Tibial artery (tissue), 4 donors: Measurements from ENCODE around the gene CDA.

Experiments
- DNase-seq, 2 donors: peaks; one replicate each; pipeline ENCODE4 v3.0.0-alpha.2; 2019
- H3K27ac ChIP-seq, 2 donors: fragments of 200-600 bp; sonication (generic) in 1 of 2; 1 replicate in 1 of 2; 2 replicates in 1 of 2; pipeline ENCODE4 v1.5.1; 2018 to 2019; ENCODE audit warnings: mild to moderate bottlenecking in 1 of 2
- H3K27me3 ChIP-seq, 2 donors: fragments of 200-600 bp; sonication (generic) in 1 of 2; one replicate each; pipeline versions ENCODE4 v1.5.1 to v1.6.0; 2016 to 2019
- H3K36me3 ChIP-seq, 3 donors: fragments of 200-600 bp; sonication (generic) in 2 of 3; one replicate each; pipeline ENCODE4 v1.5.1; 2016 to 2019; ENCODE audit warnings: mild to moderate bottlenecking in 2 of 3
- H3K4me1 ChIP-seq, 4 donors: fragments of 200-600 bp; sonication (generic) in 2 of 4; 1 replicate in 3 of 4; 2 replicates in 1 of 4; pipeline ENCODE4 v1.5.1; 2016 to 2019
- H3K4me3 ChIP-seq, 2 donors: fragments of 200-600 bp; sonication (generic) in 1 of 2; 1 replicate in 1 of 2; 2 replicates in 1 of 2; pipeline ENCODE4 v1.5.1; 2018 to 2019; ENCODE audit warnings: mild to moderate bottlenecking in 2 of 2
- H3K9me3 ChIP-seq, 3 donors: fragments of 200-600 bp; sonication (generic) in 1 of 3; one replicate each; pipeline ENCODE4 v1.5.1; 2016 to 2019
- intact Hi-C: fragments of 100-400 bp; cut with DNase I; formaldehyde crosslinking; loops from one replicate; pipeline ENCODE4 v1.15.0; 2023; ENCODE audit warnings: low total_unique reads
- TF ChIP-seq, protein P1 (sequence below), 2 experiments: fragments of 200-600 bp in 1 of 2; fragments of 450-650 bp in 1 of 2; IDR thresholded peaks; one replicate each; pipeline ENCODE4 v1.5.1; 2017 to 2019; ENCODE audit warnings: antibody characterized with exemption in 2 of 2, mild to moderate bottlenecking in 1 of 2, moderate library complexity in 1 of 2

The CDA gene

DNA sequence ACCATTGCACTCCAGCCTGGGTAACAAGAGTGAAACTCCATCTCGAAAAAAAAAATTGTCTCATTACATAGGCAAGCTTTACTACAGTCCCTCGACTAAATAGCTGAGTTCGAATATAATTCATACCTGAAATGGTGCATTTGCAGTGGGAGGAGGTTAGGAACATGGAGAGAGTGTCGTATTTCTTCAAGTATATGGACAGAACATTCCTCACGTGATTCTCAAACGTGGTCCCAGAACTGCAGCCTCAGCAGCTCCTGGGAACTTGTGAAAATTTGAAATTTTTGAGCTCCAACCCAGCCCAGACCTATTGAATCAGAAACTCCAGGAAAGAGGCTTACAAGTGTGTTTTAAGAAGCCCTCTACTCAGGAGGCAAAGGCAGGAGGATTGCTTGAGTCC lies 7.2 kb downstream of the CDA start:
- Histone ChIP-seq H3K4me3 (no peak overlapping the region), H3K27ac (no peak overlapping the region), H3K27me3 (peaks cover 0 to 33% of the 10 kb centered on the region in 2 donors), H3K9me3 (no peaks in the 10 kb centered on the region), H3K36me3 (no peaks in the 10 kb centered on the region), H3K4me1 (no peaks in the 10 kb centered on the region)
- TF ChIP-seq, protein P1, sequence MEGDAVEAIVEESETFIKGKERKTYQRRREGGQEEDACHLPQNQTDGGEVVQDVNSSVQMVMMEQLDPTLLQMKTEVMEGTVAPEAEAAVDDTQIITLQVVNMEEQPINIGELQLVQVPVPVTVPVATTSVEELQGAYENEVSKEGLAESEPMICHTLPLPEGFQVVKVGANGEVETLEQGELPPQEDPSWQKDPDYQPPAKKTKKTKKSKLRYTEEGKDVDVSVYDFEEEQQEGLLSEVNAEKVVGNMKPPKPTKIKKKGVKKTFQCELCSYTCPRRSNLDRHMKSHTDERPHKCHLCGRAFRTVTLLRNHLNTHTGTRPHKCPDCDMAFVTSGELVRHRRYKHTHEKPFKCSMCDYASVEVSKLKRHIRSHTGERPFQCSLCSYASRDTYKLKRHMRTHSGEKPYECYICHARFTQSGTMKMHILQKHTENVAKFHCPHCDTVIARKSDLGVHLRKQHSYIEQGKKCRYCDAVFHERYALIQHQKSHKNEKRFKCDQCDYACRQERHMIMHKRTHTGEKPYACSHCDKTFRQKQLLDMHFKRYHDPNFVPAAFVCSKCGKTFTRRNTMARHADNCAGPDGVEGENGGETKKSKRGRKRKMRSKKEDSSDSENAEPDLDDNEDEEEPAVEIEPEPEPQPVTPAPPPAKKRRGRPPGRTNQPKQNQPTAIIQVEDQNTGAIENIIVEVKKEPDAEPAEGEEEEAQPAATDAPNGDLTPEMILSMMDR (IDR thresholded peaks at IDR 0.05): no peak
- intact Hi-C loops: no loop called here
- no peak for DNase-seq

DNA sequence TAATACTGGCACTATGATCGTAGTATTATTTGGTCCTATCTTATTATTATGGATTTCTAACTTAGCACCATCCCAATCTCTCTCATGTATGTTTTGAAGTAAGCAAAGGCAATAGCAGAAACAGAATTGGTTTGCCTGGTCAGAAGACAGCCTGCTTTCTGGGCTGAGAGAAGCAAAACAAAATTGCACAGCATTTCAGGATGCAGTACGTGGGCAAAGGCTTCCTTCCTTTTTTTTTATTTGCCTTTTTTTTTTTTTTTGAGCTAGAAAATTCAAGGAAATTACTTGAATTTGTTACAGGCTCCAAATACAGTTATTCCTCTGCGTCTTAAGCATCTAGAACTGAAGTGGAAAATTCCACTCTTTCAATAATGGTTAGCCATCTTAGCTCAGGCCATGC lies 8.8 kb downstream of the CDA start:
- Histone ChIP-seq H3K9me3 (no peaks in the 10 kb centered on the region), H3K27me3 (peaks cover 0 to 19% of the 10 kb centered on the region in 2 donors), H3K4me3 (no peak overlapping the region), H3K27ac (no peak overlapping the region), H3K36me3 (no peaks in the 10 kb centered on the region), H3K4me1 (no peaks in the 10 kb centered on the region)
- DNase-seq: no peak
- intact Hi-C loops: no loop called here
- TF ChIP-seq, protein P1 (IDR thresholded peaks at IDR 0.05): no peak

DNA sequence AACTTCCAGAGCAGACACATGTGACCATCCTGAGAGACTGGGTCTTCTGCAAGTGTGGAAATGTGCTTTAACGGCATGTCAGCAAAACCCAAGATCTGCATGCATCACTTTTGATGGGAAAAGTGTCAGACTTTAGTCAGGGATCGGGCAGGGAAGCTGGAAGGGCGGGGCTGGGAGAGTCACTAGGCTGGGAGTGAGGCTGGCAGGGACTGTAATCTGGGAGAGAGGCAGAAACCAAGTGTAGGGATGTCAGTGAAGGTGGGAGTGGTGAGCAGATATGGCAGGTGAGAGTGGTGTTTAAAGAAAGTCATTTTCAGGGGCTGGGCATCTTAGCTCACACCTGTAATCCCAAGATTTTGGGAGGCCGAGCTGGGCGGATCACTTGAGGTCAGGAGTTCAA lies 11.3 kb downstream of the CDA start:
- no peaks in the 10 kb centered on the region for H3K36me3 ChIP-seq
- H3K9me3 ChIP-seq: no peaks in the 10 kb centered on the region
- DNase-seq: no peak
- H3K27ac ChIP-seq: no peak overlapping the region
- intact Hi-C loops: no loop called here
- no peak overlapping the region for H3K4me3 ChIP-seq
- H3K4me1 ChIP-seq: no peaks in the 10 kb centered on the region
- TF ChIP-seq, protein P1 (IDR thresholded peaks at IDR 0.05): no peak
- peaks cover 0 to 13% of the 10 kb centered on the region in 2 donors for H3K27me3 ChIP-seq

DNA sequence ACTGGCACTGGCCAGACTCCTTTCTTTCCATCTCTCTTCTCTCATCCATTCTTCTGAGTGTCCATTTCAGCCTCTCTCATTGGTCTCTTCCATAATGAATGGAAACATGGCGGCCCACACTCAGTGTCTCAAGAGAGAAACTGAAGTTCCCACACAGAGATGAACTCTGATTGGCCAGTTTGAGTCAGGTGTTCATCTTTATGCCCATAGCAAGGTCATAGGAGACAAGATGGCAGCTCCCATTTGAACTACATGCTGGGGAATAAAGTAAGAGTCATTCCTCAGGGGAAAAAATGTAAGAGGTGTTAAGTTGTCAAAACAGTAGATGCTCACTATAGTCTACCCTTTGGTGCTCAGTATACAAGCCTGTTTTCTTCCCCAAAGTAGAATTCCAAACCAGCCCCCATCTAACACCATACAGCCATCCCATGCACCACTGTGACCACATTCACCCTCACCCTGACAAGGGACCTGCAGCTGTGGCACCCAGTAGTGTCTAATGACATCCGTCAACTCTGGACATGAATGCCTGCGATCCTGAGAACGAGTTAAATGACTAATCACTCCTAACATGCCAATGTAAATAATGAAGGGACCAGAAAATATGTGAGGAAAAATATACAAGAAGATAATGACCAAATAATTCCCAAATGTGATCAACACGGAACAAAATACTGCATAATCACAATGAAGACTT lies 12.4 kb downstream of the CDA start:
- no peaks in the 10 kb centered on the region for H3K4me1 ChIP-seq
- no peaks in the 10 kb centered on the region for H3K9me3 ChIP-seq
- H3K27me3 ChIP-seq: peaks cover 0 to 6% of the 10 kb centered on the region in 2 donors
- no peak overlapping the region for H3K27ac ChIP-seq
- intact Hi-C loops: no loop called here
- TF ChIP-seq, protein P1 (IDR thresholded peaks at IDR 0.05): no peak
- no peaks in the 10 kb centered on the region for H3K36me3 ChIP-seq
- H3K4me3 ChIP-seq: no peak overlapping the region
- no peak for DNase-seq

DNA sequence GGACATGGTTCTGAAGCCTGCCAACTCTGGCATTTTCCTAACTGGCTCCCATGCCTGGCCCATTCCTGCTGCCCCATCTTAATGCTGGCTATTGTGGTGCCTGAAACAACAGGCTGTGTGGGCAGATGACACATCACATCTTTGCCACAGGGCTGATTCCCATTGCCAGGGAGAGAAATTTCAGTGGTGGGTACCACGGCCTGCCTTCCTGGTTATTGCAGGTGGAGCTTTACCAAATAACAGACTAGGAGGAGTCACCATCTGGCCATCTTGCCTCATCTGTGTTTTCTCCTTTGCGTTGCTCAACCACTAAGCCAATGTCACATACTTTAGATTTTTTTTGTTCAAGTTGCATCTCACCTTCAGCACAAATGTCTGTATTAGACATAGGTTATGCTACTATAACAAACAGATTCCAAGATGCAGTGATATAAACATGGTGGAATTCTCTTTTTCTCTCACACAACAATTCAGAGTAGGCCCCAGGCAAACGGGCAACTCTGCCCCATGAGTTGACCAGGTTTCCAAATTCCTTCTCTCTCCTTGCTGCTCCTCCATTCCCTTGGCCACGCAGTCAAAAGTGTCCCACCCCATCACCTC lies 14.1 kb downstream of the CDA start:
- H3K4me3 ChIP-seq: no peak overlapping the region
- intact Hi-C loops: no loop called here
- no peak overlapping the region for H3K27ac ChIP-seq
- no peak for DNase-seq
- peaks cover 0 to 12% of the 10 kb centered on the region in 2 donors for H3K27me3 ChIP-seq
- no peaks in the 10 kb centered on the region for H3K9me3 ChIP-seq
- H3K4me1 ChIP-seq: no peaks in the 10 kb centered on the region
- H3K36me3 ChIP-seq: no peaks in the 10 kb centered on the region
- TF ChIP-seq, protein P1 (IDR thresholded peaks at IDR 0.05): no peak
